ENCODE data around the gene CTNNBIP1.

Gene CTNNBIP1

GRCh38 chr1:9841460-9841859 lies 68.6 kb downstream of the CTNNBIP1 start:
- Histone ChIP-seq H3K36me3 (no peaks in the 10 kb centered on the region), H3K4me1 (no peaks in the 10 kb centered on the region), H3K9me3 (no peaks in the 10 kb centered on the region), H3K4me3 (ENCODE audit: low read depth, low read length) (no peak overlapping the region), H3K27me3 (no peaks in the 10 kb centered on the region)
- no peak for DNase-seq
- TF ChIP-seq CTCF (IDR thresholded peaks at IDR 0.05; ENCODE audit: low read depth, low read length) = no peak

GRCh38 chr1:9840176-9840575 lies 69.9 kb downstream of the CTNNBIP1 start:
- Histone ChIP-seq H3K4me3 (ENCODE audit: low read depth, low read length) (no peak overlapping the region), H3K9me3 (no peaks in the 10 kb centered on the region), H3K36me3 (no peaks in the 10 kb centered on the region), H3K4me1 (no peaks in the 10 kb centered on the region; the same call in 1 of the 2 replicates), H3K27me3 (no peaks in the 10 kb centered on the region)
- DNase-seq = no peak
- no peak for TF ChIP-seq CTCF (IDR thresholded peaks at IDR 0.05; ENCODE audit: low read depth, low read length)

- DNase-seq = no peak
- H3K4me1 ChIP-seq = no peaks in the 10 kb centered on the region; the same call in 1 of the 2 replicates
Measured at GRCh38 chr1:9838946-9839345, 71.1 kb downstream of the CTNNBIP1 start.

GRCh38 chr1:9836632-9836960 lies 73.5 kb downstream of the CTNNBIP1 start:
- DNase-seq = no peak
- H3K9me3 ChIP-seq = no peaks in the 10 kb centered on the region
- no peak overlapping the region for H3K4me3 ChIP-seq (ENCODE audit: low read depth, low read length)
- H3K27me3 ChIP-seq = no peaks in the 10 kb centered on the region
- H3K4me1 ChIP-seq = no peaks in the 10 kb centered on the region; the same call in 1 of the 2 replicates
- no peak for TF ChIP-seq CTCF (IDR thresholded peaks at IDR 0.05; ENCODE audit: low read depth, low read length)
- H3K36me3 ChIP-seq = no peaks in the 10 kb centered on the region

More at GRCh38 chr1:9838946-9839345, 71.1 kb downstream of the CTNNBIP1 start:
- H3K4me3 ChIP-seq (ENCODE audit: low read depth, low read length) = no peak overlapping the region
- no peaks in the 10 kb centered on the region for H3K27me3 ChIP-seq
- H3K36me3 ChIP-seq = no peaks in the 10 kb centered on the region
- no peak for TF ChIP-seq CTCF (IDR thresholded peaks at IDR 0.05; ENCODE audit: low read depth, low read length)
- no peaks in the 10 kb centered on the region for H3K9me3 ChIP-seq

- Histone ChIP-seq H3K4me1 (no peaks in the 10 kb centered on the region; the same call in 1 of the 2 replicates), H3K27me3 (no peaks in the 10 kb centered on the region), H3K4me3 (ENCODE audit: low read depth, low read length) (no peak overlapping the region), H3K9me3 (no peaks in the 10 kb centered on the region), H3K36me3 (no peaks in the 10 kb centered on the region)
- no peak for DNase-seq
- no peak for TF ChIP-seq CTCF (IDR thresholded peaks at IDR 0.05; ENCODE audit: low read depth, low read length)
Measured at GRCh38 chr1:9835758-9836631, 74.1 kb downstream of the CTNNBIP1 start.

GRCh38 chr1:9835404-9835757 lies 74.7 kb downstream of the CTNNBIP1 start:
- H3K36me3 ChIP-seq = no peaks in the 10 kb centered on the region
- no peak overlapping the region for H3K4me3 ChIP-seq (ENCODE audit: low read depth, low read length)
- H3K27me3 ChIP-seq = no peaks in the 10 kb centered on the region

More at GRCh38 chr1:9835404-9835757, 74.7 kb downstream of the CTNNBIP1 start:
- Histone ChIP-seq H3K4me1 (no peaks in the 10 kb centered on the region; the same call in 1 of the 2 replicates), H3K9me3 (no peaks in the 10 kb centered on the region)
- TF ChIP-seq CTCF (IDR thresholded peaks at IDR 0.05; ENCODE audit: low read depth, low read length) = no peak
- DNase-seq = no peak
